MM.1S (cell line): ENCODE results near the gene LRRC61.

Experiments used
- DNase-seq: peaks from one replicate; pipeline ENCODE4 v3.0.0-alpha.2; 2015
- H2AFZ ChIP-seq: fragments of 300-600 bp; sonication (generic); 2 replicates; pipeline ENCODE4 v1.6.0; 2016; ENCODE audit warnings: antibody characterized with exemption, low read length
- H3F3A ChIP-seq: fragments of 300-600 bp; sonication (generic); 2 replicates; pipeline ENCODE4 v1.6.1; 2016; ENCODE audit warnings: mild to moderate bottlenecking, antibody characterized with exemption, low read length, moderate library complexity, mixed read lengths; ENCODE audit not compliant: insufficient read depth
- H3K27ac ChIP-seq: fragments of 300-600 bp; sonication (generic); 2 replicates; pipeline ENCODE4 v1.5.1; 2016; ENCODE audit warnings: mild to moderate bottlenecking, low read length
- H3K27me3 ChIP-seq: fragments of 300-600 bp; sonication (generic); replicated peaks from 2 replicates; pipeline ENCODE4 v1.6.0; 2016; ENCODE audit warnings: low read length; ENCODE audit not compliant: insufficient read depth
- H3K36me3 ChIP-seq: fragments of 300-600 bp; sonication (generic); replicated peaks from 2 replicates; pipeline ENCODE4 v1.6.1; 2016; ENCODE audit warnings: mild to moderate bottlenecking, low read length, mixed read lengths; ENCODE audit not compliant: insufficient read depth
- H3K4me1 ChIP-seq: fragments of 300-600 bp; sonication (generic); 2 replicates; pipeline ENCODE4 v1.6.1; 2016; ENCODE audit warnings: low read length, mixed read lengths
- H3K4me2 ChIP-seq: fragments of 300-600 bp; sonication (generic); 2 replicates; pipeline ENCODE4 v1.6.0; 2016; ENCODE audit warnings: low read depth, low read length
- H3K4me3 ChIP-seq: fragments of 300-600 bp; sonication (generic); 2 replicates; pipeline ENCODE4 v1.5.1; 2016; ENCODE audit warnings: low read length, mixed read lengths
- H3K79me2 ChIP-seq: fragments of 300-600 bp; sonication (generic); 2 replicates; pipeline ENCODE4 v1.6.1; 2016; ENCODE audit warnings: mixed run types, low read length, mixed read lengths
- H3K9ac ChIP-seq: fragments of 300-600 bp; sonication (generic); 2 replicates; pipeline ENCODE4 v1.6.1; 2016; ENCODE audit warnings: low read length, mixed read lengths
- H3K9me2 ChIP-seq: fragments of 300-600 bp; sonication (generic); replicated peaks from 2 replicates; pipeline ENCODE4 v1.6.1; 2016; ENCODE audit warnings: mild to moderate bottlenecking, low read length, mixed read lengths; ENCODE audit not compliant: insufficient read depth
- H3K9me3 ChIP-seq: fragments of 300-600 bp; sonication (generic); replicated peaks from 2 replicates; pipeline ENCODE4 v1.6.1; 2016; ENCODE audit warnings: mild to moderate bottlenecking, low read length, mixed read lengths; ENCODE audit not compliant: insufficient read depth
- H4K20me1 ChIP-seq: fragments of 300-600 bp; sonication (generic); 2 replicates; pipeline ENCODE4 v1.6.1; 2016; ENCODE audit warnings: mild to moderate bottlenecking, low read length, moderate library complexity, mixed read lengths; ENCODE audit not compliant: insufficient read depth
- CTCF ChIP-seq: fragments of 300-600 bp; sonication (generic); IDR thresholded peaks from 2 replicates; pipeline ENCODE4 v1.5.1; 2016; ENCODE audit warnings: antibody characterized with exemption, low read length, mixed read lengths
- EZH2 ChIP-seq: fragments of 300-600 bp; sonication (generic); optimal IDR thresholded peaks from 2 replicates; pipeline ENCODE3; 2017; ENCODE audit warnings: low read depth, mild to moderate bottlenecking, antibody characterized with exemption, low read length, mixed read lengths
- EZH2phosphoT487 ChIP-seq: fragments of 300-600 bp; sonication (generic); IDR thresholded peaks from 2 replicates; pipeline ENCODE4 v1.6.1; 2018; ENCODE audit warnings: antibody characterized with exemption, low read length

Gene LRRC61

DNA sequence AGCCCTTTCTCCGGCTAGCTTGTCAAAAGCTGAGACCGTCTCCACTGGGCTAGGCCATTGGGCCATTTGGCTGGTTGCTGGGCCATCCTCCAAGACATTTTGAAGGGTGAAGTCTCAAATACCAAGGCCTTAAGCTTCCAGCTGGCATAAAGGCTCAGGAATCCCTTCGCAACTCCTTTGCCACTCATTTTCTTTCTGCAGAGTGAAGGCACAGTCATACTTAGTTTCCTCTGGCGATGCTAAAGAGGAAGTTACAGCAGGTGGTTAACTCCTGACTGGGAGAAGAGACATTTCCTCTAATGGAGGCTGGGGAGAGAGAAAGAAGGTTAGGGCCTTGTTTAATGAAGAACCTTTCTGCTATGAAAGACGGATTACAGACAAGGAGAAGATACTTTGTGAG is 40.7 kb downstream of the LRRC61 start:
- Histone ChIP-seq H3K27ac (no peak overlapping the region), H2AFZ (peak overlapping the region; percentile 32), H3K79me2 (peaks cover 1% of the 10 kb centered on the region), H3K4me1 (peaks cover 26% of the 10 kb centered on the region), H4K20me1 (no peaks in the 10 kb centered on the region), H3K9me3 (no peaks in the 10 kb centered on the region), H3K27me3 (no peaks in the 10 kb centered on the region), H3F3A (peaks cover 22% of the 10 kb centered on the region), H3K36me3 (no peaks in the 10 kb centered on the region), H3K4me2 (no peak overlapping the region), H3K9ac (no peak overlapping the region), H3K9me2 (no peaks in the 10 kb centered on the region), H3K4me3 (no peak overlapping the region)
- DNase-seq, result no peak
- TF ChIP-seq EZH2phosphoT487 (no peak), CTCF (no peak), EZH2 (no peak)

DNA sequence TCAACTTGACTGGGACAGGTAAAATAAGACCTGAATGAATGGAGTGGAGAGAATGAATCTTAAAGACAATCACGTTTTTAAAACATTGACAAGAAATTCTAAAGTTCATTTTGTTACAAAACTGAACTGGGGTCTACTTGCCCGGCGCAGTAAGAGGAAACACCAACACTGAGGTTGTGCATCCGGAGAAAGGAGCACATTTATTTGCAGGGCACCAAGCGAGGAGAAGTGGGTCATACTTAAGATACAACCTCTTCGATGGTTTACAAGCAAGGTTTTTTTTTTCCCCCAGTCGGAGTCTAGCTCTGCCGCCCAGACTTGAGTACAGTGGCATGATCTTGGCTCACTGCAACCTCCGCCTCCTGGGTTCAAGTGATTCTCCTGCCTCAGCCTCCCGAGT is 42.0 kb downstream of the LRRC61 start:
- H3K4me1 ChIP-seq, result peaks cover 31% of the 10 kb centered on the region
- H4K20me1 ChIP-seq, result no peaks in the 10 kb centered on the region
- no peaks in the 10 kb centered on the region for H3K36me3 ChIP-seq
- no peak overlapping the region for H3K4me3 ChIP-seq
- H3K79me2 ChIP-seq, result peaks cover 15% of the 10 kb centered on the region
- H3K27me3 ChIP-seq, result no peaks in the 10 kb centered on the region
- no peak for DNase-seq
- no peak overlapping the region for H3K27ac ChIP-seq
- TF ChIP-seq EZH2 (no peak), CTCF (no peak), EZH2phosphoT487 (no peak)
- H3K4me2 ChIP-seq, result no peak overlapping the region
- no peak overlapping the region for H3K9ac ChIP-seq
- H3K9me3 ChIP-seq, result no peaks in the 10 kb centered on the region
- no peak overlapping the region for H2AFZ ChIP-seq
- peaks cover 34% of the 10 kb centered on the region for H3F3A ChIP-seq
- H3K9me2 ChIP-seq, result no peaks in the 10 kb centered on the region

DNA sequence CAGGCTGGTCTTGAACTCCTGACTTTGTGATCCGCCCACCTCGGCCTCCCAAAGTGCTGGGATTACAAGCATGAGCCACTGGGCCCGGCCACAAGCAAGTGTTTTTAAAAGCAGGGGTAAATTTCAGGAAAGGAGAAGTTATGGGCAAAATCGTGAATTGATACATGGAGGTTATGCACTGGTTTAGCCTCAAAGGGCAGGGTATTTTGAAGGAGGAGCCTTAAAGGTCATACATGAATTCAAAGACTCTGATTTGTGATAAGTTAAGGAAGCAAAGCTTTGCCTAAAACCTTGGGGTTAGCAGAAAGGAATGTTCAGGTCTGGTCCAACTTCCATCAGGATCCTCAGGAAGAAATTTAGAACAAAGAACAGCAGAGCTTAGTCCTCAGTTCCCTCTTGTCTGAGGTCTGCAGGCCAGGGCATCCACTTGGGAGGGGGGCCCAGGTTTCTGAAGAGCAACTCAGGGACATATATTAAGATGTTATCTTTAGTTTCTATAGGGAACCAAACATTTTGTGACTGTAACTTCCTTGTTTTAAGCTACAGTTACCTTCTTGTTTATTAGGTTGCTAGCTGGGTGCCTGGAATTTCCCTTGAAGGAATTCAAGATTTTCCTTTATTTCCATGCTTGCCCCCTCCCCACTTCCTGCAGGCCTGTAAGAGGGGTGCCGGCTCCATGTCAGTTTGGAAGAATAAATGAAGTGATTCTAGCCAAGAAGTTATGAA is 42.7 kb downstream of the LRRC61 start:
- no peak for TF ChIP-seq EZH2
- no peak for TF ChIP-seq EZH2phosphoT487
- no peak for TF ChIP-seq CTCF
- peaks cover 40% of the 10 kb centered on the region for H3F3A ChIP-seq
- H3K4me1 ChIP-seq, result peaks cover 37% of the 10 kb centered on the region
- H2AFZ ChIP-seq, result no peak overlapping the region
- H3K9ac ChIP-seq, result no peak overlapping the region
- H3K4me3 ChIP-seq, result no peak overlapping the region
- H4K20me1 ChIP-seq, result no peaks in the 10 kb centered on the region
- 0 out of 2 replicates have a peak, but pooled peaks cover 4% of the 10 kb centered on the region for H3K36me3 ChIP-seq
- H3K27ac ChIP-seq, result peak overlapping the region; percentile 4; the same call in 1 of the 2 replicates
- no peak overlapping the region for H3K4me2 ChIP-seq
- no peaks in the 10 kb centered on the region for H3K27me3 ChIP-seq
- H3K9me2 ChIP-seq, result no peaks in the 10 kb centered on the region
- DNase-seq, result no peak
- no peaks in the 10 kb centered on the region for H3K9me3 ChIP-seq
- H3K79me2 ChIP-seq, result peaks cover 21% of the 10 kb centered on the region
